Stimulated activated CD4-positive, alpha-beta T cell treated with anti-CD3 and anti-CD28 coated beads, Interleukin-2, amount 100 ng/mL, for 48 hours (primary cell): ENCODE data around the gene CLEC4G.
"Not testable (repeated sequence)": the region's sequence is repeated elsewhere in the genome, so short reads cannot be mapped to it uniquely, and the experiment has no call there.

Experiments used
- DNase-seq, 2 donors: peaks; one replicate each; pipeline ENCODE4 v3.0.0-alpha.2; 2020

Gene CLEC4G

DNA sequence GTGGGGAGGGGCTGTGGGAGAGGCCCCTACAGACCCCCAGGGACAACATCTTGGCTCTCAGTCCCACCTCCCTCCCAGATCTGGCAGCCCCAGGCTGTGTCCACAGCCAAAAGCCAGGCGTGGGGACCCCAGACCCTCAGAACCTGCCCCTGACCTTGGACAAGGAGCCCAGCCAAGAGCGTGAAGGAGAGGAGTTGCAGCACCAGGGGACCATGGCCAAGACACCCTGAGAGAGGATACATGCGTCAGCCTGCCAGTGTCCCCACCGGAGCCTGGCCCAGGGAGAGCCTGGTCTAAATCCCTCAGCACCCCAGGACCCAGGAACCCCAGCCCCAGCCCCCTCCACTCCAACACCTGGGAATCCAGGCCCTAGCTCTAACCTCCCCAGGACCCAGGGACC lies 14.4 kb upstream of the CLEC4G start:
- DNase-seq, result not testable (repeated sequence)

DNA sequence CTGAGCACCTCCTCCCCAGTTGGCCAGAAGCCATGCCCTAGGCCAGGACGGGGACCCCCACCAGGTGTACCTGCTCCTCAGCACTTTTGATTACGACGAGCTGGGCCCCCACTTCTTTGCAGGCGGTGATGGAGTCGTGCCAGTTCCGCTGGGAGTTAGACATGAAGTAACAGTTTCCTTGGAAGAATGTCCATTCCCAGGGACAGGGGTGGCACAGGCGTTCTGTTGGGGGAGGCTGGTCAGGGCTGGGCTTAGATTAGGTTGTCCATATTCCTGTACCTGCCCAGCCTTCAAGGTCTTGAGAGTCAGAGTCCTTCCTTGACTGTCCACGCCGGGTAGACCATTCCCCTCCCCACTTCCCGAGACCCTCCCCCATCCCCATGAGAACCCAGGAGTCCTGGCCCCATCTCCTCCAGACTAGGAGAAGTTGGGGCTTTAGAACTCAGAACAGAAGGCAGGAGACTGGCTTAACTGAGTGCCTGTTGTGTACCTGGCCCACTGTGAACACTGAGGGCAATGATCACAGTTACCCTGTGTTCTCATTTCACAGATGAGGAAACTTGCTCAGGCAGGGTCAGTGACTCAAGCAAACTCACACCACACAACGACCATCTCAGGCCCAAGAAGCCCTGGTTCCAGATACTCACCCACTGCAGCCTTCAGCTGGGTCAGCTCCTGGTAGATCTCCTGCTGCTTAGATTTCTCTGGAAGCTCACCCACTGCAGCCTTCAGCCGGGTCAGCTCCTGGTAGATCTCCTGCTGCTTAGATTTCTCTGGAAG lies 13.2 kb upstream of the CLEC4G start:
- no peak for DNase-seq

DNA sequence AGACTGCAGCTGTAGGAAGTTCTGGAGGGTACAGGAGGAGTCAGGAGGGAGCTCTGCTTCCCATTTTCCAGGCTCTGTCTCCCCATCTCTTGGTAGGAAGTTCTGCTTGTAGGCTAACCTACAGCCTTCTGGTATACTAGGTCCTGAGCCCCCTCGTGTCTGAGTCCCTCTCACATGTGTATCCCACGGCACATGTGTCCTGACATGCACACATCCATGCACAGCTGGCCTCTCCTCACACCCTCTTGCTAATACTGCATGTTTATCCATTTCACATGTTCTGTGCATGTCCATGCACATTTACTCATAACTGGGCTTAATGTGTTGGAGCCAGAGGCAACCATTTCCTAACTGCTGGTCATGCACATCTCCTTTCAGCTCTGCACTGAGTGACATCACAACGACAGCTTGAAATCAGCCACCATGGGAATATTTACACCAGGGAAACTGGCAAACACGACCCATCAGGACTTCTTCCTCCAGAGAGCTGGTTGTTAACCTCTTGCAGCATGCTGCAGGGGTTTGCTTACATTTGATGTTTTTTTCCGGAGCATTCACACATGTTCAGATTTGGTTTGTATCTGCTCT lies 12.4 kb upstream of the CLEC4G start:
- DNase-seq, result no peak

DNA sequence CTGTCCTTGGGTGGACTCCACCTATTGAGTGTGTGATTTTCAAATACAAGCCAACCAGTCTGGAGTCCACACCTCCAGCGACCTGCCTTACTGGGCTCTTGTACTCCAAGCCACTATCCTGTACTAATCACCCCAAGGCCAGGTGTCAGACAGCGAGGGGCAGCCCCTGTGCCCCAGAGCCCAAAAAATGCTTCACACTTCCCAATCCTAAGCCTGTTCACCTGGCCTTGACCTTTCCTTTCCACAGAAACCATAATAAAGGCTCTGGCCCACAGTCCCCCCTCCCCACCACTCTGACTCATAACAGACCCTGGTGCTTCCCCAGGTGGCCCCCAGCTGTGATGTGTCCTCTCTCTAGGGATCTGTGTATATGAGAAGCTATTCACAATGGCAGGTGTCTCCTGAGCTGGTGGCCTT lies 11.5 kb upstream of the CLEC4G start:
- peak in 1 of 2 donors; percentile 20 for DNase-seq

DNA sequence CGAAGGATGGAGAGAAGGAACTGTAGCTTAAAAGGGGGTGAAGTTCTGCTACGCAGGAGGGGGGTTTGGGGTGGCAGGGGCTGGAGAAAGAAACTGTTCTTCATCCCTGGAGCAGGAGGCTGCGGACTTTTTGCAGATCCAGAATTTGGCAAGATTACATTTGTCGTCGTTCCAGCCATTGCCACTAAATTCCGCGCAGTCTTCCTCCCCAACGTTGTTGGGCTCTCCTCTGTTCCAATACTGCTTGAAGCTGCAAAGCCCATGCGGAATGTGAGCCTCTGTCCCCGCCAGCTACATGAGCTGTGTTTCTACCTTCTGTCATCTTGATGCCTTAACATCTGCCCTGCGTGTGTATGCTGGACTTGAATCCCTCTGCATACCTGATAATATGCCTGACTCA lies 11.1 kb upstream of the CLEC4G start:
- no peak for DNase-seq

DNA sequence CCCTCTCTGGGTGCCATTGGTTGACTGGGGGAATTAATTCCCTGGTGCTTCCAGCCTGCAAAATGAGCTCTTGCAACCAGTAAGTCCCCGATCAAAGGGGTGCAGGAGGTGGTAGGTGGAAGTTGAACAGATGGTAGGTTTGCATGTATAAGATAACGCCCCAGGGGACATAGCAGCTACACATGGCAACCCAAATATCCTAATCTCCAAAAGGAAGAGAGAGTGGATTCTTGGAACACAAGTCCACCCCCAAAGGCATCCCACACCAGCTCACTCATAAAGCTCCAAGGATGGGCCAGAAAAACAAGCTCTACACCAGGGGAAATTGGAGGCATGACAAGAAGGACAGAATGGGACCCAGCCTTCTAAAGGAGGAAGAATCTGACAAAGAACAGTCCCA lies 10.7 kb upstream of the CLEC4G start:
- no peak for DNase-seq

DNA sequence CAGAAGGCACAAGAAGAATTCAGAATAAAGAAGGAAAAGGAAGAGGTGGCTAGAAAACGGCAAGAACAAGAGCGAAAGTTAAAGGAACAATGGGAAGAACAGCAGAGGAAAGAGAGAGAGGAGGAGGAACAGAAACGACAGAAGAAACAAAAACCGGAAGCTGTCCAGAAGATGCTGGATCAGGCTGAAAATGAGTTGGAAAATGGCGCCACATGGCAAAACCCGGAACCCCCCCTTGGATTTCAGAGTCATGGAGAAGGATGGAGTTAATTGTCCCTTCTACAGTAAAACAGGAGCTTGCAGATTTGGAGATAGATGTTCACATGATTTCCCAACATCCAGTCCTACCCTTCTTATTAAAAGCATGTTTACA lies 8.8 kb upstream of the CLEC4G start:
- no peak for DNase-seq

DNA sequence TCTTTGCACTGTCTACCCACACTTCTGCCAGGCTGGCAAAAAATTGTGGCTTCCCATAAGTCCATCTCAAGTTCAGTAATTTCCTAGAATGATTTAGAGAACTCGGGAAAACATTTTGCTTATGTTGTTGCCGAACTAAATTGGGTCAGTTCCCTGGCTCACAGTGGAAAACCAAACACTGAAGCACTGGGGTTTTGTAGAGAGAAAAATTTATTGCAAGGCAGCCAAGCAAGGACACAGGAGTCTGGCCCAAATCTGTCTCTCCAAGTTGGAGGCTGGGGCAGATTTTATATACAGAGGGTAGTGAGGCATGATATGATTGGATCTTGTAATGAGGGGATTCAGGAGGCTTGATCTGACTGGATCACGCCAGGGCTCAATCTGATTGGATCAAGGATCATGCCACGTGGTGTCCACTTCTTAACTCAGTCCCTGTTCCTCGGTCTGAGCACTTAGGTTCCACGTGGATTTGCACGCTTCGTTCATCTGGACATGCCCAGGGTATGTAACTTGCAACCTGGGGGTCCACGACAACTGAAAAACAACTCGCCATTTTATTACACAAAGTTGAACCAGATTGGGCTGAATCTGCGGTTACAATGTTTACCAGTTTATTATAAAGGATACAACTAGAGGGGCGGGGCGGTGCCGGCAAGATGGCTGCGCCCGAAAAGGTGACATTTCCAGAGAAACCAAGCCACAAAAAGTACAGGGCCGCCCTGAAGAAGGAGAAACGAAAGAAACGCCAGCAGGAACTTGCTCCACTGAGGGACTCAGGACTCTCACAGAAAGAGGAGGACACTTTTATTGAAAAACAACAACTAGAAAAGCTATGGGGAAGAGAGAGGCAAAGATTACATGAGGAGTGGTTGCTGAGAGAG lies 8.1 kb upstream of the CLEC4G start:
- DNase-seq, result no peak

DNA sequence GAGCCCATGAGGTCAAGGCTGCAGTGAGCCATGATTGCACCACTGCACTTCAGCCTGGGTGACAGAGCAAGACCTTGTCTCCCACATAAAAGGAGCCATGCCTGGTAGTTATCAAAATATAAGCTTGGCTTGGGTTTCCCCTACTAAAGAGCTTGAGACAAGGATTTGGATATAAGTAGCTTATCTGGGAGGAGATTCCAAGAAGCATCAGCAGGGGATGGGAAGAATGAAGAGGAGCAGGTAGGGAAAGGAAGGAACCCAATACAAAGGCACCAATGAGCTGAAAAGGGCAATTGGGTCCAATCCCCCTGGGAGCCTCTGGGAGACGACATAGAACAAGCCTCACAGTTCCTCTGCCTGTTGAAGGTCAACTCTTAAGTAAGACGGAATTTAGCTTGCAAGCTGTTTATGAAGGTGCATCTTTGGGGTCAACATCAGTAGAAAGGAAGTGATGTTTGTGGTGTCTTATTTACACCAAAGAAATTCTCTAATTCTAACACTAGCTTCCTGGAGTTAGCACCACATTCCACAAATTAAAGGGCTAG lies 7.4 kb upstream of the CLEC4G start:
- DNase-seq, result no peak

DNA sequence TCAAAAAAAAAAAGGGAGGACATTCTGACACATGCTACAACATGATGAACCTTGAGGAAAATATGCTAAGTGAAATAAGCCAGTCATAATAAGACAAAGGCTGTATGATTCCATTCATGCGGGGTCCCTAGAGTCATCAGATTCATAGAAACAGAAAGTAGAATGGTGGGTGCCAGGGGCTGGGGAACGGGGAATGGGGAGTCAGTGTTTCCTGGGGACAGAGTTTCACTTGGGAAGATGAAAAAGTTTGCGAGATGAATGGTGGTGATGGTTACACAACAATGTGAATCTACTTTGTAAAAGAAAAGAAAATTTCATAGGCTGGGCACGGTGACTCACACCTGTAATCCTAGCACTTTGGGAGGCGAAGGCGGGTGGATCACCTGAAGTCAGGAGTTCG lies 6.1 kb upstream of the CLEC4G start:
- DNase-seq, result peak in 1 of 2 donors; percentile 34

DNA sequence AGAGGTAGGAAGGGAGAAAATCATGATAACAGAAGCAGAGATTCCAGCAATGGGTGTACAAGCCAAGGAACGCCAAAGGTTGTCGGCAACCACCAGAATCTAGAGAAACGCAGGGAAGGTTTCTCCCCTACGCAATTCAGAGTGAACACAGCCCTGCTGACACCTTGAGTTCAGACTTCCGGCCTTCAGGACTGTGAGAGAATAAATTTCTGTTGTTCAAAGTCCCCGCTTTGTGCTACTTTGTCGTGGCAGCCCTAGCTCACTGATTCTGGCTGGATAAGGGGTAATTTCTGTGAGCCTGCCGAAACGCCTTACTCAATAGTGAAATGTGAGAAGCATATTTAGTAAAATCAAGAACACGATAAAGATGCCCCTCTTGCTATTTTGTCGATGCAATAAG lies 5.3 kb upstream of the CLEC4G start:
- DNase-seq, result no peak

DNA sequence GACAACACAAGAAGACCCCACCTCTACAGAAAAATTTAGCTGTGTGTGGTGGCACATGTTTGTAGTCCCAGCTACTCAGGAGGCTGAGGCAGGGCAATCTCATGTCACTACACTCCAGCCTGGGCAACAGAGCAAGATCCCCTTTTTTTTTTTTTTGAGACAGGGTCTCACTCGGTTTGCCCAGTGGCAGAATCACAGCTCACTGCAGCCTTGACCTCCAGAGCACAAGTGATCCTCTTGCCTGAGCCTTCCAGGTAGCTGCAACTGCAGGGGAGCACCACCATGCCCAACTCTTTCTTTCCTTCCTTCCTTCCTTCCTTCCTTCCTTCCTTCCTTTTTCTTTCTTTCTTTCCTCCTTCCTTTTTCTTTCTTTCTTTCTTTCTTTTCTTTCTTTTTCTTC lies 4.2 kb upstream of the CLEC4G start:
- no peak for DNase-seq

DNA sequence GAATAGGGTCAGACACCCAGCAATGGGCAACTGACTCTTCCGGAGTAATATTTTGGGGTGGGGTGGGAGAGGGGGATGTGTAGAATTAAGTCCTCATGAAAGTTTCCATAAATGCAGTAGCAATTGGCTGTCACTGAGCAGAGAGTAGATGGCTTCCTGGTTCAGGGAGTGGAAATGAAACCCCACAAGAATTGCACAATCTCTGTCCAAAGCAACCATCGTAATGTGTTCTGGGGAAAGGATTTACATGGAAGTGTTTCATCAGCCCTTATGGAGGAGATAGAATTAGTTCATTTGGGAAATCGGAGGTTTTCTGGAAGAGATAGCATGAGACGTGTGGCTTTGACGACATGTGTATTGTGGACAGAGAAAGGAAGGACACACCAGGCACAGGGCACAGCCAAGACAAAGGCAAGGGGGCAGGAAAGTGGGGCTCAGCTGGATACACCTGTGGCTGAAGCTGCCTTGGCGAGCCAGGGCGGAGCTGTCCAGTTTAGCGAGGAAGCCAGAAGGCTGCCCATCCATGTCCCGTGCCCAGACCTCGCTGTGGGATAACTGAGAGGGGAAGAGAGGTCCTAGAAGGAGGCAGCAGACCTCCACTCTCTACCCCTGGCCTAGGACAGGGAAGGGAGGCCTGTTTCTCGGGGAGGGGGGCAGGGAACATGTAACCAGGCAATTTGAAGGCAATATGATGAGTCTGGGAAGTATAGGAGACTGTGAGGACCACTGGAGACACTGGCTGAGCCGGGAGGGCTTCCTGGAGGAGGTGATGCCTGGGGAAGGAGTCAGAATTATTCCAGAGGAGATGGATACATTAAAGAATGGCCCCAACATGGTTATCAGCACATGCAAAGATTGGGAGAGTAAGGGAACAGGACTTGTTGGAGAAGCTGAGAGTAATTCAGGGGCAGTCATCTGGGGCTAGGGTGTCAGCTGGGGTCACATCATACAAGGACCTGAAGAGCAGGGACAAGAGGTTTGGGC lies 2.6 kb upstream of the CLEC4G start:
- DNase-seq, result no peak

DNA sequence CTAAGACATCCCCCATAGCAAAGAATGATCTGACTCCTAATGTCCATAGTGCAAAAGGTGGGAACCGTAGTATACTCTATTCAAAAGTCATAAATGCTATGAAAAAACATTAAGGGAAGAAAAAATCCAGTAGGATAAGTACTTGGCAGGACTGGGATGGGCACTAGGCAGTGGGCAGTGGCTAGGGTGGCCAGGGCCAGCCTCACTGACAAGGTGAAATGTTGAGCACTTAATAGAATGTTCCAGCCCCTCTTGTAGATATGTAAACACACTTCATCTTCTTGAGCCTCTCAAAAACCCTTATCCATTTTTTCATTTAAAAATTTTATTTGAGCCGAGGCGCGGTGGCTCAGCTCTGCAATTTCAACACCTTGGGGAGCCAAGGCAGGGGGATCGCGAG lies 1.5 kb upstream of the CLEC4G start:
- DNase-seq, result no peak

DNA sequence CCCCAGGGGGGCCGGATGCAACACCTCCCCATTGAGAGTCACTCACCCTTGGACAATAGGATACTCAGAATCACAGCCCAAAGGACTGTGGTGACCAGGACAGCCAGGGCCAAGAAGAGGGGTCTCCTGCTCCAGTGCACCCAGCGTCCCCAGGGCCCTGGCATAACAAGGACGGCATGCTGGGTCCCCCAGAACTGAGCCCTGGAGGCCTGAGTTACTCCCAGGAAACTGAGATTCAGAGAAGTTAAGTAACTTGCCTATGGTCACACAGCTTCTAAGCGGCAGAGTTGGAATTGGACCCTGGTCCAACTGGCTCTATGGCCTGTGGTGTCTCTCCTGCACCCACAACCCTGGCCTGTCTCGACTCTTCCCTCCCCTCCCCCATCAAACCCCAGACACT lies 295 bp downstream of the CLEC4G start:
- no peak for DNase-seq

DNA sequence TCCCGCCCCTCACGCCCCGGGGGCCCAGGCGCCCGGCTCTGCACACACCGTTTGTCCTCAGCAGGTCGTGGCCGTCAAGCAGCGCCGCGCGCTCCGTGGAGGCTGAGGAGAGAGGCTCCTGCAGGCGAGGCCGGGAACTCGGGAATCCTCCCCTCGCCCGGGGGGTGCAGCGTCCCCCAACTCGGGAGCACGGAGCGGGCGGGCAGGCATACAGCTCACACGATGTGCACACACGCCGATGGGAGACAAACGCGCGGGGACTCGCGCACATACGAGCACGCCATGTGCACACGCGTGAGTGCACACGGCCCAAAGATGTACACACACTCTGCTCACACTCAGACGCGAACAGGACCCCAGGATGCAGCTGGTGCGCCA lies 703 bp downstream of the CLEC4G start:
- DNase-seq, result no peak

DNA sequence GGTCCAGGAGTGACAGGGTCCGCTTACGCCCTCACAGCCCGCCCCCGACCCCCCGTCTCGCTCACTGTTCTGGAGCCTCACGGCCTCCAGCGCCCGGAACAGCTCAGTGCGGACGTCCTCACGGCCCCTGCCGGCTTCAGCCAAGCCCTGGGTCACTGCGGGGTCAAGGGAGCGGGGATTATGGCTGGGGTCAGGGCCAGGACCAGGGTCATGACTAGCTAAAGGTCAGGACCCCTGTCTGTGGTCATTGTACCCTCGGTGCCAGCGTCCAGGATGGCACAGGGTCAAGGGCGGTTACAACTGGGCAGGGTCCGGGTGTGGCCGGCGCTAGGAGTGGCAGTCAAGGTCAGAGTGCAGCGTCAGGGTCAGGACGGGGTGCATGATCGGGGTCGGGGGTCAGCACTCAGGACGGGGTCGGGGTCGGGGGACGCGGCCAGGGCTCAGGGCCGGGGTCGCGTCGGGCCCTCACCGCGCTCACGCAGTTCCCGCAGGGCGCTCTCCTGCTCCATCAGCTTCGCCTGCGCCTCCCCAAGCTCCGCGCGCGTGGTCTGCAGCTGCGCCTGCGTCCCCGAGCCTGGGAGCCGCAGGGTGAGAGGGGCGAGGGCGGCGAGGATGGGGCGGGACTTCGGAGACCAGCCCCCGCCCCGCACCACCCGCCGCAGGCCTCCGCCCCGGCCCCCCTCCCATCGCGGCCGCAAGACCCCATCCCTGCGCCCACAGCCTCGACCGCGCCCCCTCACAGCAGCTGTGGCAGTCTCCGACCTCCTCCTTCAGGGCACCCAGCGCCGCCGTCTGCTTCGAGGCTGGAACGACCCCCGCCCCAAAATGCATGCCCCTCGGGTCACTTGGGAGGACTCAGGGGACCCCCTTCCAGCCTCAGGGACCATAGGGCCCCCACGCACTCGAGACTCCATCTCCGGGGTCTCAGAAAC lies 1.4 kb downstream of the CLEC4G start:
- no peak for DNase-seq

DNA sequence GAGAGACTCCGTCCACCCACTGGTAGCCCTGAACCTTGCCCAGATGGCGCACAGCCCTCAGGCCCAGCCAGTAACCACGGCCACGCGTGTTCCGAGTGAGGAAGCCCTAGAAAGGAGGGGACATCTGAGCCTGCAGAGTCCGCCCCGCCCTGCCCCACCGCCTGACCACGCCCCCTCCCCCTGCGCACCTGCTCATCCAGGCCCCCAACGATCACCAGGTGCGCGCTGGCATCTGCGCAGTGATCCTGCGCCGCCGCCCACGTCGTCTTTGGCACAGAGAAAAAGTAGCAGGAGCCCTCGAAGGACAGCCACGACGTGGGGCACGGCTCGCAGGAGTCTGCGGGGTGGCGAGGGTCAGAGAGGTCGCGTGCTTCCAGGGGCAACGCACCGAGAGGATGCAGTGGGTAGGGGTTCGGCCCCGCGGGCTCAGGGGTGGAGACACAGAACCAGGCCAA lies 2.1 kb downstream of the CLEC4G start:
- DNase-seq, result no peak

DNA sequence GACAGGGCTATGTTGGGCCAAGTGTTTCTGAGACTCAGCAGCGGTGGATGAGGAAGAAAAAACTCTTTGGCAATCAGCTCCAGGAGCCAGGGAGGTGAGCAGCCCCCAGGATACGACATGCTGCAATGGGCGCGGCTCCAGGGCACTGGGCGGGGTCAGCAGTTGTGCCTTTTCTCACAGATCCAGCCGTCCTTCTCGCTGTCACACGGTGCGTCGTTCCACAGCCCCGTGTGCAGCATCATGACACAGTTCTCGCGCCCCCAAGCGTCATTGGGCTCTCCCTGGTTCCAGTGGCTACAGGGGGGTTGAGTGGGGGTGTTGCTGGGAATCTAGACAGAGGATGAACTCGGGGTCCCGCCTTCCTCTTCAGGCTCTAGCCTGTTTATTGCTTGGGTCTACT lies 2.7 kb downstream of the CLEC4G start:
- no peak for DNase-seq

DNA sequence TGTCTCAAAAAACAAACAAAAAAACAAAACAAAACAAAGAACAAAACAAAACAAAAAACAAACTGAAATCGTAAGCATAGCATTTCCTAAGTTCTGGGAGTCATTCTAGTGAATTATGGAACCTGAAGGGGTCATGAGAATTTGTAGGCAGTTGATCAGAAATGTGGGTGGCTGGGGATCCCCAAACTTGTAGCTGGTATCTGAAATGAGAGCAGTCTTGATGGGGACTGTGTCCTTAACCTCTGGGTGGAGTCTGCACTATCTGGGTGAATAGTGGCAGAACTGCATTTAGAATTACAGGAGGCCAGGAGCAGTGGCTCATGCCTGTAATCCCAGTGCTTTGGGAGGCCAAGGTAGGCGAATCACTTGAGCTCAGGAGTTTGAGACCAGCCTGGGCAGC lies 6.1 kb downstream of the CLEC4G start:
- no peak for DNase-seq

DNA sequence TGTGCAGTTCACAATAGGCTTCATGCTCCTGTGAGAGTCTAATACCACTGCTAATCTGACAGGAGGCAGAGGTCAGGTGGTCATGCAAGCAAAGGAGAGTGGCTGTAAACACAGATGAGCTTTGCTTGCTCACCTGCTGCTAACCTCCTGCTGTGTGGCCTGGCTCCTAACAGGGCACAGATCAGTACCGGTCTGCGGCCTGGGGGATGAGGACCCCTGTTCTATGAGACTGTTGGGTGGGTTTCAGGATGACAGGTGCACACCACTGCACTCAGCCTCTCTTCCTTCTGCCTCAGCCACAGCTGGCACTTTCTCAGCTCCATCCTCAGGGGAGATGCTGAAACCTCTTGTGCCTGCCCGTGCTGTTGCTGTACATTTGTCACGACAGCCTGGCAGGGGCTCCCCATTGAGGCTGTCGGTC lies 9.7 kb downstream of the CLEC4G start:
- no peak for DNase-seq
